Embryonic facial prominence (tissue), 1 donor: ENCODE data around the gene OBI1.

ENCODE experiments used
- DNase-seq: peaks from one replicate; pipeline ENCODE4 v3.0.0-alpha.2; 2016; ENCODE audit errors: extremely low spot score

OBI1 gene

GRCh38 chr13:78603240-78603957, 55.6 kb downstream of the OBI1 start, which contains the start of gene POU4F1:
TSS of gene POU4F1 (minus strand) at chr13:78603552. CDS start at chr13:78603326, 226 bp downstream.
- no peak for DNase-seq

- no peak for DNase-seq
Measured at GRCh38 chr13:78602561-78603239, 56.3 kb downstream of the OBI1 start.

- DNase-seq = no peak
Measured at GRCh38 chr13:78601874-78602560, 56.9 kb downstream of the OBI1 start.

GRCh38 chr13:78601124-78601873, 57.7 kb downstream of the OBI1 start:
- DNase-seq = no peak

- no peak for DNase-seq
Measured at GRCh38 chr13:78600280-78600883, 58.6 kb downstream of the OBI1 start.

GRCh38 chr13:78599645-78600279, 59.2 kb downstream of the OBI1 start:
- DNase-seq = no peak

- no peak for DNase-seq
Measured at GRCh38 chr13:78598966-78599644, 59.9 kb downstream of the OBI1 start.

- no peak for DNase-seq
Measured at GRCh38 chr13:78598116-78598781, 60.7 kb downstream of the OBI1 start.

- no peak for DNase-seq
Measured at GRCh38 chr13:78597602-78597932, 61.4 kb downstream of the OBI1 start.

GRCh38 chr13:78596736-78597601, 62.0 kb downstream of the OBI1 start:
- DNase-seq = no peak

GRCh38 chr13:78596399-78596735, 62.6 kb downstream of the OBI1 start:
- no peak for DNase-seq

GRCh38 chr13:78595495-78596398, 63.2 kb downstream of the OBI1 start:
- DNase-seq = no peak

- no peak for DNase-seq
Measured at GRCh38 chr13:78594456-78594975, 64.4 kb downstream of the OBI1 start.

GRCh38 chr13:78593652-78594455, 65.1 kb downstream of the OBI1 start:
- DNase-seq = no peak

GRCh38 chr13:78593129-78593528, 65.8 kb downstream of the OBI1 start:
- no peak for DNase-seq

GRCh38 chr13:78592584-78592983, 66.4 kb downstream of the OBI1 start:
- DNase-seq = no peak

GRCh38 chr13:78589206-78589605, 69.7 kb downstream of the OBI1 start:
- DNase-seq = no peak
